ENCODE data around the gene SFPQ. TPM values are rescaled to one million over a fixed set of nuclear protein-coding genes. Genes with fewer than 3 reads are reported as not detected.

SFPQ gene
- total RNA-seq, 1 experiment from 2014 or later: 299 TPM

GRCh38 chr1:35202048-35202719 is 9.2 kb upstream of the SFPQ start:
- no peak overlapping the region for H3K4me2 ChIP-seq
- no TSS peak for BruUV-seq (replicated peaks)
- CTCF ChIA-PET: interaction anchor here (0.5 to 0.7 kb wide), 9 partner anchors 11 to 182 kb away, joined by 3 to 5 read pairs (median 3); no protein-coding TSS in a partner anchor

GRCh38 chr1:35201631-35202030 is 8.7 kb upstream of the SFPQ start:
- intact Hi-C loops (cut with micrococcal nuclease; ENCODE audit: unreplicated experiment): loop anchor here (1.0 to 10.0 kb wide), 4 partner anchors 97 to 571 kb away; no protein-coding TSS in a partner anchor
- CTCF ChIA-PET: interaction anchor here (0.5 to 0.7 kb wide), 6 partner anchors 32 to 182 kb away, joined by 3 to 5 read pairs (median 3); no protein-coding TSS in a partner anchor
- BruUV-seq (replicated peaks): no TSS peak
- Histone ChIP-seq H3F3A (ENCODE audit: insufficient read depth, low read depth) (no peaks in the 10 kb centered on the region), H3K27me3 (ENCODE audit: insufficient read depth, low read depth) (no peaks in the 10 kb centered on the region), H3K4me3 (no peak overlapping the region), H3K4me2 (no peak overlapping the region), H3K36me3 (ENCODE audit: low read depth) (no peaks in the 10 kb centered on the region), H3K79me2 (ENCODE audit: low read depth) (no peaks in the 10 kb centered on the region), H4K20me1 (ENCODE audit: insufficient read depth) (no peaks in the 10 kb centered on the region), H2AFZ (no peak overlapping the region), H3K27ac (no peak overlapping the region), H3K9me3 (ENCODE audit: insufficient read depth, low read depth) (no peaks in the 10 kb centered on the region), H3K4me1 (replicated peaks; ENCODE audit: insufficient read depth) (no peaks in the 10 kb centered on the region), H3K9me2 (ENCODE audit: insufficient read depth) (no peaks in the 10 kb centered on the region)
- DNase-seq: no peak
- TF ChIP-seq CTCF (conservative IDR thresholded peaks at IDR 0.05) (no peak), EZH2 (IDR thresholded peaks at IDR 0.05; ENCODE audit: low read depth) (no peak)
- POLR2A ChIA-PET (ENCODE audit: unreplicated experiment): no interaction called here

More at GRCh38 chr1:35202048-35202719, 9.2 kb upstream of the SFPQ start:
- Histone ChIP-seq H3K9me2 (ENCODE audit: insufficient read depth) (no peaks in the 10 kb centered on the region), H3K9me3 (ENCODE audit: insufficient read depth, low read depth) (no peaks in the 10 kb centered on the region), H3K4me3 (no peak overlapping the region), H3K36me3 (ENCODE audit: low read depth) (no peaks in the 10 kb centered on the region), H3K4me1 (replicated peaks; ENCODE audit: insufficient read depth) (no peaks in the 10 kb centered on the region), H3F3A (ENCODE audit: insufficient read depth, low read depth) (no peaks in the 10 kb centered on the region), H4K20me1 (ENCODE audit: insufficient read depth) (no peaks in the 10 kb centered on the region), H3K27ac (no peak overlapping the region), H3K79me2 (ENCODE audit: low read depth) (no peaks in the 10 kb centered on the region), H2AFZ (no peak overlapping the region), H3K27me3 (ENCODE audit: insufficient read depth, low read depth) (no peaks in the 10 kb centered on the region)
- POLR2A ChIA-PET (ENCODE audit: unreplicated experiment): no interaction called here
- TF ChIP-seq EZH2 (IDR thresholded peaks at IDR 0.05; ENCODE audit: low read depth) (no peak), CTCF (conservative IDR thresholded peaks at IDR 0.05) (peak; percentile 80)
- intact Hi-C loops (cut with micrococcal nuclease; ENCODE audit: unreplicated experiment): loop anchor here (1.0 to 10.0 kb wide), 4 partner anchors 96 to 570 kb away; no protein-coding TSS in a partner anchor
- DNase-seq: peak; percentile 60 to 65

- peak; percentile 55 to 85 for DNase-seq
- POLR2A ChIA-PET (ENCODE audit: unreplicated experiment): interaction anchor here (0.6 to 0.9 kb wide), 5 partner anchors 34 to 314 kb away, joined by 3 to 7 read pairs (median 6); no protein-coding TSS in a partner anchor
- Histone ChIP-seq H3K4me1 (replicated peaks; ENCODE audit: insufficient read depth) (peaks cover 25% of the 10 kb centered on the region), H3K36me3 (ENCODE audit: low read depth) (peaks cover 41% of the 10 kb centered on the region), H4K20me1 (ENCODE audit: insufficient read depth) (peaks cover 46% of the 10 kb centered on the region), H3K4me2 (peak overlapping the region; percentile 97), H3K79me2 (ENCODE audit: low read depth) (peaks cover 57% of the 10 kb centered on the region), H3F3A (ENCODE audit: insufficient read depth, low read depth) (peaks cover 52% of the 10 kb centered on the region), H3K27me3 (ENCODE audit: insufficient read depth, low read depth) (no peaks in the 10 kb centered on the region), H3K27ac (peak overlapping the region; percentile 72), H3K9me2 (ENCODE audit: insufficient read depth) (no peaks in the 10 kb centered on the region), H3K4me3 (peak overlapping the region; percentile 98), H2AFZ (peak overlapping the region; percentile 65; the same call in 1 of the 2 replicates), H3K9me3 (ENCODE audit: insufficient read depth, low read depth) (no peaks in the 10 kb centered on the region)
- CTCF ChIA-PET: no interaction called here
- intact Hi-C loops (cut with micrococcal nuclease; ENCODE audit: unreplicated experiment): loop anchor here (2.0 to 5.0 kb wide), 4 partner anchors 77 to 365 kb away; partner anchors contain the start of genes KIAA0319L, NCDN, ZMYM4 and ZMYM6
- TF ChIP-seq EZH2 (IDR thresholded peaks at IDR 0.05; ENCODE audit: low read depth): no peak
- TF ChIP-seq CTCF (conservative IDR thresholded peaks at IDR 0.05): no peak; the same call in 1 of the 2 replicates
- BruUV-seq (replicated peaks): no TSS peak
Measured at GRCh38 chr1:35192056-35192852, 691 bp downstream of the SFPQ start.
